Hepatocyte (in vitro differentiated cells): ENCODE data around the gene ANKS1B.

Source experiments
- CTCF ChIP-seq: fragments of 200-600 bp; sonication (generic); IDR thresholded peaks from 2 replicates; pipeline ENCODE4 v1.5.1; 2016; ENCODE audit warnings: antibody characterized with exemption, mild to moderate bottlenecking; ENCODE audit not compliant: poor library complexity
- EZH2 ChIP-seq: fragments of 200-600 bp; sonication (generic); IDR thresholded peaks from 2 replicates; pipeline ENCODE4 v1.6.1; 2016; ENCODE audit warnings: antibody characterized with exemption, mild to moderate bottlenecking, borderline replicate concordance

GRCh38 chr12:99079811-99080210, 904.9 kb downstream of the ANKS1B start:
- TF ChIP-seq CTCF (no peak), EZH2 (no peak)
